ENCODE measurements around the gene ARMC12.

ARMC12 gene

DNA sequence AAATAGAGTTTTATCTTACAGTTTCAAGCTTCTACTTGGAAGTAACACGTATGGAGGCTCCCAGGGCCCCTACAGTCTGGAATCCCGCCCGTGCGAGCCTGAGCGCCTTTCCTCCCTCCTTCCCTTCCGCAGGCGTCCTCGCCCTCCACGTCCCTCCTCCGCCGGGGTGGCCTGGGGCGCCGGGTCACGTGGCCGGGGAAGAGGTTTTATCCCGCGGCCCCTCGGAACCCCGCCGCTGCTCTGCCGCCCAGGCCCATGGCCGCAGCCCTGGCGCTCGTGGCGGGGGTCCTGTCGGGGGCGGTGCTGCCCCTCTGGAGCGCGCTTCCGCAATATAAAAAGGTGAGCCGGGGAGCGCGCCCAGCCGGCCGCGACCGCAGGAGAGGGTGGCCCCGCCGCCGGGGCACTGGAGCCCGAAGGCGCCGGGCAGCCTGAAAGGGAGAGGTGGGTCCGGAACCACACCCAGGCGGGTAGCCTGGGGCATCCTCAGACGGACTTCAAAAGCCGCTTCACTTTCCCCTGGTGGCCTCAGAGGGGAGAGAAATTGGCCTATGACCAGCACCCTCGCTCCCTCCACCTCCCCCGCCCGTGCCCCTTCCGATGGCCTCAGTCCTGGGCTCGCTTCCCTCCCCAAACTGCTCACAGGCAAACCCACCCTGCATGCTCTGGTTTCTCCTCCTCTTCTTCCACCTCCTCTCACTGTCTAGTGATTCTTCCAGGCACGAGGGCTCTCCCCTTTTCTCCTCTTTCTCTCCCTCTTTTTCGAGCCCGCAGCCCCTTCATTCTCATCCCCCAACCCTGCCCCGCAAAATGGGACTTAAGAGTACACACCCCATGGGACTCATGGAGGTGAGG is 39.8 kb downstream of the ARMC12 start, which contains the start of gene CLPSL2:
Gene CLPSL2, plus strand, starts transcription at position 235 of the 852 bp plus-strand sequence. Its CDS starts 21 bp downstream, at position 256.
- DNase-seq (ENCODE audit: low spot score): no peak

DNA sequence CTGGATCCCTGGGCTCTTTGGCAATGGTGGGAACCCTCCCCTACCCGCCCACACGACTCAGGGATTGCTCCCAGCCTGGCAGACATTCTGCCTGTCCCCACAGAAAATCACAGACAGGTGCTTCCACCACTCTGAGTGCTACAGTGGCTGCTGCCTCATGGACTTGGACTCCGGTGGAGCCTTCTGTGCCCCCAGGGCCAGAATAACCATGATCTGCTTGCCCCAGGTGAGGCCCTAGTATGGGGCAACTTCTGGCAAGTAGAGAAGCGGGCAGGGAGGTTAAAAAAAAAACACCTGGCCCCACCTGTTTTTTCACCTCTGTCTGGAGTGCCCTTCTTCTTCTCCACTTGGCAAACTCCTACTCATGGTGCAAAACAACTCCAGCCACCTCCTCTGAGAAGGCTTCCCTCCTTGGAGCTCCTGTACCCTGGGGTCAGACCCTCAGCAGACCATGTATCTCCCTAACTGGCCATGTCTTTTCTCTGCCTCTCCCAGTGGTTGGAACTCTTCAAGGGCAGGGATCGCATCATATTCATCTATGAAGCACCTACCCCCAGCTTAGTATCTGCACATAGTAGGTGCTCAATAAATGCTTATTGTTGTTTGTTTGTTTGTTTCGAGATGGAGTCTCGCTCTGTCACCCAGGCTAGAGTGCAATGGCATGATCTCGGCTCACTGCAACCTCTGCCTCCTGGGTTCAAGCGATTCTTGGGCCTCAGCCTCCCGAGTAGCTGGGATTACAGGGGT is 40.7 kb downstream of the ARMC12 start:
- no peak for DNase-seq (ENCODE audit: low spot score)

DNA sequence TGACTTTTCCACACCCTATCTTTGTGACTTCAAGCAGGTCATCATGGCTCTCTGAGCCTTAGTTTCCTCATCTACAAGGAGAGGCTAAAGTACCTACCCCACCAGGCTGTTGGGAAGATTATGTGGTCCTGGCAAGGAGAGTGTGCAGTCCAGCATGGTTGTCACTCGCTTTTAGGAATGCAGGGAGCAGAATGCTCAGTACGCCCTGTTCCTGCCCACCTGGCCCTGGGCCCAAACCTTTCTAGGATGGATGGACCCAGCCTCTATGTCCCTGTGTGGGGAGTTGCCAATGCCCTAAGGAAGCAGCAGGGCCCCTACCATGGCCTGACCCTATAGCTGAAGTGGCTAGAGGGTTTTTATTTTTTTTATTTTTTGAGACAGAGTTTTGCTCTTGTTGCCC is 41.6 kb downstream of the ARMC12 start:
- no peak for DNase-seq (ENCODE audit: low spot score)

DNA sequence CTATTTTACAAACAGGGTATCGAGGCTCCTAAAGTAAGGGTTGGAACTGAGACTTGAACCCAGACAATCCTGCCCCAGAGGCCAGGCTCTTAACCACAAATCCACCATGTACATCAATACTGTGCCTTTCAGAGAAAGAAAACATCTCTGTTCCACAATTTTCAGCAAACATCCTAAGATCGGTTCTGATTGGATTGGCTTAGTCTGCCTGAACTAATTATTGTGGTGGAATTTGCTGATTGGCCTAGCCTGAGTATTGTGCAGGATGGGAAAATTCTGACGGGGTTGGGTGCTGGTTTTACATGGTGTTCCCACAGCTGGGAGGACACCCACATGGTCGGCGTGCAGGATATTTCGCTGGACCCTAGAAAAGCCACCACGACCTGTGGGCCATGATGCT is 43.9 kb downstream of the ARMC12 start, which contains the start of gene CLPSL1:
Gene CLPSL1, plus strand, starts transcription at position 301 of the 400 bp plus-strand sequence. Its CDS starts 92 bp downstream, at position 393.
- no peak for DNase-seq (ENCODE audit: low spot score)

DNA sequence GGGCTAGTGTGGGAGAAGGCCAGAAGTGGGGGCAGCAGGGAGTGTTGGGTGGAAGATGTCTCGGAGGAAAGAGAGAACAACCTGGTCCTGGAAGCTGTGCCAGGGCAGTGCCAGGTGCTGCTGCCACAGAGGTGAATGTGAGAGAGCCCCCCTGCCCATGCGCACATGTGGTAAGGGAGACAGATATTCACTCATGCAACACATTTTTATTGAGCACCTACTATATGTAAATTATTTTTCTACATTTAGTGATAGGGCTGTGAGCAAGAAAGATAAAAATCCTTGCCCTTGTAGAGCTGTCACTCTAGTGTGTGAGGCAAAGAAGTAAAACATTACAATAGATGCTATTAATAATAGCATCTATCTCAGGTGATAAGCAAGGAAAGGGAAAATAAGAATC is 44.5 kb downstream of the ARMC12 start:
- no peak for DNase-seq (ENCODE audit: low spot score)

DNA sequence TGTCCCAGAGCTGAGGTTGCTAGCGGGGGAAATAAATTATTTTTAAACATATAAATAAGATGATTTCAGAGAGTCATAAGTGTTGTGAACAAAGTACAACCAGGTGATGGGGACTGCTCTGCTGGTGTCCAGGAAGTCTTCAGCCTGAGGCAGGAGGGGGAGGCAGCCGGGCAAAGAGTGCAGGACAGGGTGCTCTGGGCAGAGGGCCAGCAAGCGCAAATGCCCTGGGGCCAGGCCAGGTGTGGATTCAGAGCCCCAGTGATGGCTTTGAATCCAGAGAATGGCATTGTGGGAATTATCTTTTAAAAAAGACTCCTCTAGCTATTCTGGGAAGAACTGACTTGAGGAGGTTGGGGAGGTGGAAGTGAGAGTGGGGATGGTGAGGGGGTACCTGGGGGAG is 45.6 kb downstream of the ARMC12 start:
- DNase-seq (ENCODE audit: low spot score): no peak

DNA sequence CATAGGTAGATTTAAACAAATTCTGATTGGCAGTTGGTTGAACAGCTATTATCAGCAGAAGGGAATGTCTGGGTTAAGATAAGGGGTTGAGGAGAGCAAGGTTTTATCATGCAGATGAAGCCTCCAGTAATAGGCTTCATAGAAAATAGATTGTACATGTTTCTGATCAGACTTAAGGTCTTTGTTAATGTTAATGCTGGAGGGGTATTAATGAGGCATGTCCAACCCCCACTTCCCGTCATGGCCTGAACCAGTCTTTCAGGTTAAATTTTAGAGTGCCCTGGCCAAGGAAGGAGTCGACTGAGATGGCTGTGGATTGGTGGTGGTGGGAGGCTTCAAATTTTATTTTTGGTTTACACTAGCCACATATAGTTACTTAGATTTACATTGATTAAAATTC is 47.4 kb downstream of the ARMC12 start:
- no peak for DNase-seq (ENCODE audit: low spot score)

DNA sequence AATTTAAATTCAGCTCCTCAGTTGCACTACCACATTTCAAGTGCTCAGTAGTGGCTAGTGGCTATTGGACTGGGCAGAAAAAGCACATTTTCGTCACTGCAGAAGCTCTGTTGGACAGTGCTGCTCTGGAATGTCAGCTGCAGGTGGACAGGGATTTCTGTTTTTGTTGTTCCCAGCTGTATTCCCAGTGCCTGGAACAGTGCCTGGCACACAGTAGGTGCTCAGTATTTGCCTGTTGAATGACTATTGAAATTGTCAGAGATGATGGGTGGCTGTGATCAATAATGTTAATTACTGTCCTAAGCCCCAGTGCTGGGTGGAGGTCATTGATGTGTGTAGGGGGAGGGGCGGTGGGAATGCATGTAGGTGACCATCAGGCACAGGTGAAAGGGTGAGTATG is 49.4 kb downstream of the ARMC12 start:
- no peak for DNase-seq (ENCODE audit: low spot score)

DNA sequence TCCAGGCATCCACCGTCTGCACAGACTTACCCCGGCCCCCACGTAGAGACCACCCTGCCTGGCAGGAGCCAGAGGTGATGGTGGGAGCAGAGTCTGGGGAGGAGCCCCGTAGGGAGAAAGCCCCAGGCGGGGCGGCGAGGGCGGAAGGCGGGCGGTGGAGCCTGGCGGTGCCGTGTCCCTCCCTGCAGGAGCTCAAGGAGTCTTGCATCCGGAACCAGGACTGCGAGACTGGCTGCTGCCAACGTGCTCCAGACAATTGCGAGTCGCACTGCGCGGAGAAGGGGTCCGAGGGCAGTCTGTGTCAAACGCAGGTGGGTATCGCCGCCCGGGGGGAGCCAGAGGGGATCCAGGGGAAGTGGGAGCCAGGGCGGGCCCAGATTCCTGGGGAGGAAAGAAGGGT is 50.0 kb downstream of the ARMC12 start:
- no peak for DNase-seq (ENCODE audit: low spot score)

DNA sequence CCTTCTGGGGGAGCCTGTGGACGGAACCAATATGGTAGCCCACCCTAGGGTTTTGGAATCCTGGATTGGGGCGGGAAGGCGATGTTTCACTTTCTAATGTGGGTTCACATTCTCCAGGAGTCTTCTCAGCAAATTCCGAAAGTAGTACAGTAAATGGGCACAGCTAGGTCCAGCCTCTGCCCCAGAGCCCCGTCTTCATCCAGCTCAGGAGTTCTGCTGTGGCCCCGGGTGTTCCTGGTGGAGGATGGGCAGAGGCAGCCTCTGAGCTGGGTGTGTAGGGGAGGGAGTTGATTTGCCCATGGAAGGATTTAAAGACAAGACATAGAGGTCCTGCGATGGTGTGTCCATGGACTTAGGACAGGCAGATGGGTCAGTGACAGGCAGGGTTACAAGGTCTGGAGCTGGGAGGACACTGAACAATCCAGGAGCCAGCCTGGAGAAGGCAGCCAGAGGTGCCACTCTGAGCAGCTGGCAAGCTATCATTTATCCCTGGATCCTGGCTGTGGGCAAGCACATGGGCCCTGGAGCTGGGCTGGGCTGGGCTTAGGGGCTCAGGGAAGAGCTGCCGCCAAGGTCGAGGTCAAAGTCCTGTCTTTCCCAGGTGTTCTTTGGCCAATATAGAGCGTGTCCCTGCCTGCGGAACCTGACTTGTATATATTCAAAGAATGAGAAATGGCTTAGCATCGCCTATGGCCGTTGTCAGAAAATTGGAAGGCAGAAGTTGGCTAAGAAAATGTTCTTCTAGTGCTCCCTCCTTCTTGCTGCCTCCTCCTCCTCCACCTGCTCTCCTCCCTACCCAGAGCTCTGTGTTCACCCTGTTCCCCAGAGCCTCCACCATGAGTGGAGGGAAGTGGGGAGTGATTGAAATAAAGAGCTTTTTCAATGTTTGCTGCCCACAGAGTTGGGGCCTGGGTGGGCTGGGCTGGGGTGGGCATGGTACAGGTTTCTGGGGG is 50.7 kb downstream of the ARMC12 start:
- DNase-seq (ENCODE audit: low spot score): no peak

DNA sequence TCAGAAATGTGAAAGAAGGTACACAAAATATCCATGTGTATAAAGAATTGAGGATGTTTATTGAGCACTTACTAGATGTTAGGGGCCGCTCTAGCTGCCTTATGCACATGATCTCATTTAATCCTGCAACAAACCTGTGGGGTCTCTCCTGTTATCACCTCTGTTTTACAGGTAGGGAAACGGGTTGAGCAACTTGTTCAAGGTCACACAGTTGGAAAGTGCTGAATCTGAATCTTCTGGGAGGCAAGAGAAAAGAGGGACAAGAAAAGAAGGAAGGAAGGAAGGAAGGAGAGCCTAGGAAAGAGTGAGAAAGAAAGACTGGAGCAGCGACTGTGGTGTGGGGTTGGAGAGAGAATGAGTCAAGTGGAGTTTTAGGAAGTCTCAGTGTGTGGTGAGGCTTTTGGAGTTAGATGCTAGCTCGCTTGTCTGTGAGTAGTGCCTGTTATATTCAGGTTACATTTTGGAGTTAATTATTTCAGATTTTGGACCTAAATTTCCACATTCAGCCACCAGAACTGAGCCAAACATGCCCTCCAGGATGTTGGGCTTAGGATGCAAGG is 51.7 kb downstream of the ARMC12 start:
- DNase-seq (ENCODE audit: low spot score): no peak

DNA sequence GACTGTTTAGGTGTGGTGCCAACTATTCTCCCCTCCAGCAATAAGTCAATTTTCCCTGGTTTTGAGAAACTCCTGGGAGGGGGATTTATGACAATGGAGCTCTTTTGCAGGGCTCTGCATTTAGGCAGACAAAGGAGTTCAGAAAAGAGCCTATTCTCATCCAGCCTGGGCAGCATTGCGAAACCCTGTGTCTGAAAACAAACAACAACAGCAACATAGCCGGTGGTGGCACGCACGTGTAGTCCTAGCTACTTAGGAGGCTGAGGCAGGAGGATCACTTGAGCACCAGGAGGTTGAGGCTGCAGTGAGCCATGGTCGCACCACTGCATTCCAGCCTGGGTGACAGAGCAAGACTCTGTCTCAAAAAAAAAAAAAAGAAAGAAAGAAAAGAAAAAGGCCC is 53.9 kb downstream of the ARMC12 start:
- no peak for DNase-seq (ENCODE audit: low spot score)

DNA sequence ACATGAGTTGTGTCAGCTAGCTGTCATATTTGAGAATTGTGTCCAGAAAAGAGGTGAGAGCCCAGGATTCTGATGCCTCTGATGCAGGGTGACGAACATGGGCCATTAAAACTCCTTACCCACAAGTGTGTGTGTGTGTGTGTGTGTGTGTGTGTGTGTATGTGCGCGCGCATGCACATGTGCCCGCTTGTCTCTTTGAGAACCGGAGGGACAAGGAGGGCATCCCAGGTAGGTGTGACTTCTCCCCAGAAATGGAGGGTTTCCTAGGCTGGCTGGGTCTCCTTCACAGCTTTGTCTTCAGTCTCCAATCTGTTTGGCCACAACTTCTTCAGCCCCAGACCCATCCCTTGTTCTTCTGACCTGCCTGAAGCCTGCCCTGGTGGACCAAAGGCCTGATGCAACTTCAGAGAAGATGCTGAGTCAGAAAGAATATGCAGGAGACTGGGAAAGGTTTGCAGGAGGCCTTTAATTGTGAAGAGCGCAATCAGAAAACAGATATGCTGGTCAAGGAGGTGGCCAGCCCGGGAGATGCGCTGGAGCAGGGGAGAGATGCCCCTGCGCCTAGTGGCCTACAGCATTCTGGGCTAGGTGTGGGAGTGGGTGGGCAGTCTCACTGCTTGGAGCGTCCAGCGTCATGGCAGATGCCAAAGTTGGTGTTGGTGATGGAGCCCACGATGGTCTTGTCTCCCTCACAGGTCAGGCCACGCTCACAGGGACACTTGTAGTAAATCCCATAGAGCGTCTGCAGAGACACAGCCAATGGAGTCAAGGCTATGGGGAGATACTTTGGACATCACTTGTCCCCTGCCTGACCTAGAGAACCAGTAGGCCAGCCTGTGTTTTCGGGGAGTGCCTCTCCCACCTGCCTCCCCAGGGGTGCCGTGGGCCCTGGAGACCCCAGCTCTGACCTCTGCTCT is 58.0 kb downstream of the ARMC12 start:
- DNase-seq (ENCODE audit: low spot score): no peak

DNA sequence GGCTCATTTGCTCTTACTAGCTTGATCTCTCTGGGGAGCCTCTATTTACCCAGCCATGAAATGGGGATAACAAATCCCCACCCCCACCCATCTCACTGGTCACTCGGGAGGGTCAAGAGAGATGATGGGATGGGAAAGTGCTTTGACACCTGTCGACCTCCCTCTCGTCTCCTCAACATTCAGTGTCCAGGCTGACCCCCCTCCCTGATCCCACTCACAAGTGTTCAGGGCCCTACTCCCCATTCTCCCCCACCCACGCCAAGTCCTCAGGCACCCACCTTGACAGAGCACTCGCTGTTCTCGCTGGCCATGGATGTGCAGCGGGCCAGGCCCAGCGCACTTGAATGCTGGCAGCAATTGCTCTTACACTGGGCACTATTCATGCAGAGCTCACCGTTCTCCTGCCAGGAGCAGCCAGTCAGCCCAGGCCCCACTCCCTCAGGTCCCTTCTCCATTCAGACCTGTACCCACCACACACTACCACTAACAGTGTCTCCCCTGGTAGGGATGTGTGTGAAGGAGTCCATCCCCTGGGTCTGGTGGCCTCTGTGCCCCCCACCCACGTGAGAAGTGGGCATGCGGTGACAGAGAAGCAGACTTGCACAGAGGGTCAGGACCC is 58.7 kb downstream of the ARMC12 start:
- no peak for DNase-seq (ENCODE audit: low spot score)

DNA sequence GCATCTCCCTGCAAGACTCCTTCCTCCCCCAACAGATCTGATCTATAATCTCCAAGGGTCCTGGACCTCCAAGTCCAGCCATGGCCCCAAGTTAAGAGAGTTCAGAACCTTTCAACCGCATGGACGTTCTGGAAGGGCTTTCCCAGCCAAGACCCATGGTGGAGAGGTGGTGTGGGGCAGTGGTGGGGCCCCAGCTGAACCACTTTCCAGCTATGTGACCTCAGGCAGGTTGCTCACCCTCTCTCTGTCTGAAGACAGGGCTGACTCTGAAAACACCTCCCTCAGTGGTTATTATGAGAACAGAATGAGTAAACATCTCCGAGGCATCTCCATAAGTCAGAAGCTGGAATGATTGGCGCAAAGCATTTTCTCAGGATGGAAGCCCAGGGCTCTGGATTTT is 59.4 kb downstream of the ARMC12 start:
- DNase-seq (ENCODE audit: low spot score): no peak

DNA sequence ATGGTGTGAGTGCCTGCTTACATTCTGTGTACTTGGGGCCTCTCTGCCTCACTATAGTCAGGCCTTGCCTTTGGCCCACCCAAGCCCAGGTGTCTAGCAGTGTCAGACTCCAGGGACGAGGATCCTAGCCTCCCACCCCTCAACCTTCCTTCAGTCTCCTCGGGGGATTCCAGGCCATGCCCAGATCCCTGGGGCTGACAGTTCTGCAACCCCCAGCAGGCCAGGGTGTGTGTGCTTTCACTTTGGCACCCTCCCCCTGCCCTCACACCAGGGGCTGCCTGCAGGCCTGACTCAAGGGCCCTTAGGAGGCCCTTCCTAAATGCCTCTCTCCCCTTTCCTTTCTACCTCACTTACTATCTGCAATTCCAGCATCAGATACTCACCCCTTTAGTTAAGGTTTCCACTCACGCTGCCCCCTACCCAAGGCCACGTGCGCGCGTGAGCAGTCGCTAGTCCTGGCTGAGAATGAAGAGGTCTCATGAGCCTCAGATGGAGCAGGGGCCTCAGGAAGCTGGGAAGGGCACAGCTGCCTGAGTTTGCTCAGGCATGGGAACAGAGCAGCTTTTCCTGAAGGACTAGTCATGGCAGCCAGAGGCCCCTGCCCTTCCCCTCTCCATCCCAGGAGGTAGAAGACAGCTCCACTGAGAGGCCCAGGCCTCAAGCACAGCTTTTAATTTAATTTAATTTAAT is 61.1 kb downstream of the ARMC12 start:
- no peak for DNase-seq (ENCODE audit: low spot score)

Measured in hematopoietic multipotent progenitor cell treated with erythropoietin and hydrocortisone succinate and interleukin-3 and kit ligand, for 17 days (in vitro differentiated cells).